SW480 (cell line): ENCODE measurements around the gene CRYBG2.
A peak's percentile ranks its signal among the peaks of the same experiment; 100 is the strongest.

Experiments
- DNase-seq: peaks from one replicate; pipeline ENCODE4 v3.0.0-alpha.2; 2016; ENCODE audit warnings: low spot score

The CRYBG2 gene

DNA sequence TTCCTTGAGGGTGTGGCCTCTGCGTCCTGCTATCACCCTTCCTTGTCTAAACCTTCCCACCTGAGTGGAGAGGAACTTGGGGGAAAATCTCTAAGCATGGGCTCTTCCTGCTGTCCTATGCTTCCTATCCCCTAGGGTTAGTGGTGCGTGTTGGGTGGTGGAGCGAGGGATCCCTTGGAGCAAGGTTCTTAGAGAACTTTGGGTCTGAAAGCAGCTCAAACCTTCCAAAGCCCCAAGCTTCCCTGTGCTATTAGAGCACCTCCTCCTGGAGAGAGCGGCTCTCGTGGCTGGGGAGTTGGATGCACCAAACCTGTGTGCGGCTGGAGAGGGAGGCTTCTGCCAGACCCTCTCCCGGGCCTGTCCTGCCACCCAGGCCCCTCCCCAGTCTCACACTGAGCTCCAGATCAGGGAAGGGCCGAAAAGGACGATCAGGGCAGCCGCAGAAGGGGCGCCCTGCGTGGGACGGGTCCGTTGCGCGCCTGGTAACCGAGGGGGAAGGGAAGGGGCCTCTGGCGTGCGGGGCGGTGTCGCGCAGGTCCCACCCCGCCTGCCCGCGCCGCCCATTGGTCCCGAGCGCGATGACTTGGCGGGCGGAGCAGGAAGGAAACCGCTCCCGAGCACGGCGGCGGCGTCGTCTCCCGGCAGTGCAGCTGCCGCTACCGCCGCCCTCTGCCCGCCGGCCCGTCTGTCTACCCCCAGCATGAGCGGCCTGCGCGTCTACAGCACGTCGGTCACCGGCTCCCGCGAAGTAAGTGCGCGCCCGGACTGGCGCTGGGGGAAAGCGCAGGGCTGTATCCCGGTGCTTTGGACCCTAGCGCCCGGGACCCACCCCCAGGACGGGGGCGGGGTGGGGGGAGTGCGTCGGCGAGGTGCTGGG lies 74.2 kb downstream of the CRYBG2 start, which contains the start of gene SH3BGRL3:
Gene SH3BGRL3, plus strand, starts transcription at position 631 of the 877 bp plus-strand sequence. Its CDS starts 70 bp downstream, at position 701.
- peak; percentile 80 for DNase-seq

GRCh38 chr1:26278724-26279455 lies 75.0 kb downstream of the CRYBG2 start:
- no peak for DNase-seq

GRCh38 chr1:26278303-26278702 lies 75.6 kb downstream of the CRYBG2 start:
- no peak for DNase-seq

DNA sequence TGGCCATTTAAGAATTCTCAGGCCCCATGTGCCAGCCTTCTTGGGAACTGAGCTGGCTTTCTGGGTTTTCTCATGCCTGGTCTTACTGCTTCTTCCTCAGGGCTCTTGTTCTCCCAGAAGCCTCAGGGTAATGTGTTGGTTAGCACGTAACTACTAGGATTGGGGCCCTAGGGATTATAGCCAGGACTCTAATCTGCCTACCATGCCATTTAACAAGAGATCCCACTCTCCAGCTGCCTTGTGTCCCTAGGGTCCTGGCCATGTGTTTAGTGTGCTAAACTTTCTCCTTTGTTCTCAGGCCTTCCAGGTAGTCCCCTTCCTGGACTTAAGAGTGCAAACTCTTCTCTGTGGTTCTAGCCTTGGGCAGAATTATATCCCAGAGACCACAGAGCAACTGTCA lies 76.2 kb downstream of the CRYBG2 start:
- DNase-seq, result no peak

- DNase-seq, result no peak
Measured at GRCh38 chr1:26277261-26277661, 76.7 kb downstream of the CRYBG2 start.

DNA sequence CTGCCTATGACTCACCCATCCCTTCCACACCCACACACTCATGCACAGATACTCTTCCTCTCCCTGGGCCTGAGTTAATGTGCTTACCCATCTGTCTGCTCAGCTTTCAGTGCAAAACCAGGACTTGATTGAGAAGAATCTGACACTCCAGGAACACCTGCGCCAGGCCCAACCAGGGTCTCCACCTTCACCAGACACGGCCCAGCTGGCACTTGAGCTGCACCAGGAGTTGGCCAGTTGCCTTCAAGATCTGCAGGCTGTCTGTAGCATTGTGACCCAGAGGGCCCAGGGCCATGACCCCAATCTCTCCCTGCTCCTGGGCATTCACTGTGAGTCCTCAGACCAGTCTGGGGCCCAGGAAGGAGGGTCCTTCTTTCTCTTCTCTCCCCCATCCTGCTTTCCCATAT lies 77.5 kb downstream of the CRYBG2 start:
- DNase-seq, result no peak

- DNase-seq, result peak; percentile 81
Measured at GRCh38 chr1:26275580-26276431, 78.1 kb downstream of the CRYBG2 start.

DNA sequence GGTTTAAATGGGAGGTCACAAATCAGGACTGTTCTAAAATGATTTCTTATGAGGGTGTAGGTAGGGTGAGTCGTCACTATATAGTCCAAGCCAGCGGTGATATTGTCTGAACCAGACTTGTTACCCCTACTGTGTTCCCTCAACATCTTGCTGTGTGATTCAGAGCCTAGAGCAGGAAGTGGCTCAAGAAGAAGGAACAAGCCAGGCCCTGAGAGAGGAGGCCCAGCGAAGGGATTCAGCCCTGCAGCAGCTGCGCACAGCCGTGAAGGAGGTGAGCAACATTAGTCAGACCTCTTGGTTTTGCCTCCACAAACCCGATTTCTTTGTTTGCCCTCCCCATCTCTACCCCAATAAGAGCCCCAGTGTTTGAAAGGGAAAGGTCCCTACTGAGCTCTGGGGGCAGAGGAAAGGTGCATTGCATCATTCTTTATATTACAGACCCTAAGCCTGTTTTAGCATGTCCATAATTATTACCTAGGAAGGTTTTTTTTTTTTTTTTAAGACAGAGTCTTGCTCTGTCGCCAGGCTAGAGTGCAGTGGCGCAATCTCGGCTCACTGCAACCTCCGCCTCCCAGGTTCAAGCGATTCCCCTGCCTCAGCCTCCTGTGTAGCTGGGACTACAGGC lies 79.0 kb downstream of the CRYBG2 start:
- no peak for DNase-seq
